Stimulated activated CD8-positive, alpha-beta memory T cell treated with anti-CD3 and anti-CD28 coated beads, Interleukin-2, amount 100 ng/mL, for 1 hour (primary cell): ENCODE data around the gene ANKRD13D.
A peak's percentile ranks its signal among the peaks of the same experiment; 100 is the strongest.

Source experiments
- DNase-seq, 2 donors: peaks; one replicate each; pipeline ENCODE4 v3.0.0-alpha.2; 2020; ENCODE audit warnings: low read depth in 2 of 2

Gene ANKRD13D

GRCh38 chr11:67285541-67286498, 3.3 kb upstream of the ANKRD13D start:
- no peak for DNase-seq

DNA sequence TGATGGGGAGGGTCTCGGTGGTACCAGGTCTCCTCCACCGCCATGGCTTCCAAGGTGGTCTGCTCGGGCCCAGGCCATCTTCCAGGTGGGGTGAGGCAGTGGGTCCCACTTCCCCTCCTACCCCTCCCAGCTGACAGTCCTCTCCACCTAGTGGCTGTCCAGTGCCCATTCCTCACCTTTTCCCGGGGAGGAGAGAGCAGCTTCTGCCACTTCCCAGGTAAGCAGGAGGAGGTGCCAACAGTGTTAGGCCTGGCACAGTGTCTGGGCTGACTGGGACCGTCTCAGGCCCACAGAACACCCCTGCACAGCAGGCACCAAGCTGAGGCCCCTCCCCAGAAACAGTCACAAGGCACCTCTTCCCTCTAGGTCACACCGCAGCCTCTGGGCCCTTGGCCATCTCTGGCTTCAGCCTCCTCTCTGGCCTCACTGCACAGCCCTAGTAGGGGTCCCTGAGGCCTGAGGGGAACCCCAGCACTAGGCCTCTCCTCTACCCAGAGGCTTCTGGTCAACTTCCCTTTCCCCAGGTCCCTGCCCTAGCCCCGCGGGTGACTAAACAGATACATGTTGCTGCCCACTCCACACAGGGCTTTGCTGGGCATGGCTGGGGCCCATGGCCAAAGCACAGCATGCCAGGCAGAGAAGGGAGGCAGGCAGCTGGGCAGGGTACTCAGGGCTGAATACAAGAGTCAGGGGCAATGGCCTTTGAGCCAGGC, 2.3 kb upstream of the ANKRD13D start:
- DNase-seq, result no peak

DNA sequence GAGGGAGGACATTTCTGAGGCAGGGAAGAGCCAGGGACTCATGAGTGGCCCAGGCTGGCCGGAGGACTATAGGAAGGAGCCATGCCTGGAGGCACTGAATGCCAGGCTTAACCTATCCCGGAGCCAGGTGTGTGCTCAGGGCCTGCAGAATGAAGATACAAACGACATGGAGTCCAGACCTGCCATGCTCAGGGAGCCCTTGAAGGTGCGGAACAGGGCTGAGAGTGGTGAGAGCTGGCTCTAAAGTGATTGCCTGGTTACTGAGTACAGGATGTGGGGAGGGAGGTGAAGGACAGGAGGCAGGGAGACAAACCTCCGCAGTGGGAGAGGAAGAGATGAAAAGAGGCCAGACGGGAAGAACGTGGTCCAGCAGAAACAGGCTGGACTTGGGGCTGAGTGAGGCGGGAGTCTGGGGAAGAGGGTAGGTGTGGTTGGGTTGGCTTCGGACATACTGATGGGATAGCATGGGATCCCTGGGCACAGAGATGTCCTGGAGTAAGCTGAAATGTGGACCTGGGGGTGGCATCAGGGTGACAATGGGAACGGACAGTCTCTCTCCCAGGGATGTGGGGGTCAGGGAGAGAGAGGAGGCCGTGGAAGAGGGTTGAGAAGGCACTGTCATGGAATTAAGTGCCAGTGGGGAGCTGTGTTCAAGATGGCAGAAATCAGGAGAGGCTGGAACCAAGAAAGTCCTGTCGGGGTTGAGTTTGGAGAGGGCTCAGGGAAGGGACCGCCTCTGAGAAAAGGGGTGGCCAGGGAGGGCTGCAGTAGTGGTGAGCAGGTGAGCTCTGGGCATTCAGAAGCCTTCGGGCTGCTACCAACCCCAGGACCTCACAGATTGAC, 1.5 kb upstream of the ANKRD13D start:
- DNase-seq, result no peak

GRCh38 chr11:67288198-67288451, 978 bp upstream of the ANKRD13D start:
- DNase-seq, result no peak

- peak; percentile 75 to 82 for DNase-seq
These were observed 464 bp upstream of the ANKRD13D start for GRCh38 chr11:67288452-67289225.

DNA sequence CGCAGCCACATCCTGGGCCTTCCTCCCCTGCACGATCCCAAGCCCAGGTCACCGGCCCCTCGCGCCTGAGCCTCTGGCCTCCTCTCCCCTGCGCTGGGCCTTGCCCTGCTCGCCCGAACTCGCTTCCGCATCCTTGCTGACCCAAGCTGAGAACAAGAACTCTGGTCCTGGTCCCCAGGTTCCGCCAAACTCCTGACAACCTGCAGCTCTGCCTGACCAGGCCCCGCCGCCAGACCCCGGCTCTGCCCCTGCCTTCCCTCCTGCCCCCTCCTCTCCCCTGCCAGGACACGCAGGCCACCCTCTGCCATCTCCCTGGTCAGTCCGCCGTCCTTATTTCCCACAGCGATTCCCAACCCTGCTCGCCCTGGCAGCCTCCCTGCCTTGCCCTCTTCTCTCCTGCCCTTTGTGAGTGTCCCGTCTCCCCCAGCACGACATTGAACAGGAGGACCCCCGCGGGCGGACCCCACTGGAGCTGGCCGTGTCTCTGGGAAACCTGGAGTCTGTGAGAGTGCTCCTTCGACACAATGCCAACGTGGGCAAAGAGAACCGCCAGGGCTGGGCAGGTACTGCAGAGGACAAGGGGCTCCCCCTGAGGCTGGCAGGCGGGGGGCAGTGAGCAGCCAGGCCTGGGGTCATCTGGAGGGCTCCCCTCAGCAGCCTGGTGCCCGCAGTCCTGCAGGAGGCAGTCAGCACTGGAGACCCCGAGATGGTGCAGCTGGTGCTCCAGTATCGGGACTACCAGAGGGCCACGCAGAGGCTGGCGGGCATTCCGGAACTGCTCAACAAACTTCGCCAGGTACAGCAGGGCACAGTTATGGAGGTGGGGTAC, 762 bp downstream of the ANKRD13D start:
- DNase-seq, result no peak

- no peak for DNase-seq
These were observed 1.7 kb downstream of the ANKRD13D start for GRCh38 chr11:67290801-67291200.

GRCh38 chr11:67291481-67292381, 2.6 kb downstream of the ANKRD13D start:
- DNase-seq, result no peak

DNA sequence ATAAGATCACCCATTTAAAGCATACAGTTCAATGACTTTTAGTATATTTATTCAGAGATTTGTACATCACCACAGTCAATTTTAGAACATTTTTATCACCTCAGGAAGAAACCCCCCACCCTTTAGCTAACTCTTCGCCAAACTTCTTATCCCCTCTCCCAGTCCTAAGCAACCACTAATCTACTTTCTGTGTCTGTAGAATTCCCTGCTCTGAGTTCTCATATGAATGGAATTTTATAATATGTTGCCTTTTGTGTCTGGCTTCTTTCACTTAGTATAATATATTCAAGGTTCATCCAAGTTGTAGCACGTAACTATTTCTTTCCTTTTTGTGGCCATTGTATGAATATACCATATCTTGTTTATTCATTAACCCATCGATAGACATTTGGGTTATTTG, 3.6 kb downstream of the ANKRD13D start:
- no peak for DNase-seq

DNA sequence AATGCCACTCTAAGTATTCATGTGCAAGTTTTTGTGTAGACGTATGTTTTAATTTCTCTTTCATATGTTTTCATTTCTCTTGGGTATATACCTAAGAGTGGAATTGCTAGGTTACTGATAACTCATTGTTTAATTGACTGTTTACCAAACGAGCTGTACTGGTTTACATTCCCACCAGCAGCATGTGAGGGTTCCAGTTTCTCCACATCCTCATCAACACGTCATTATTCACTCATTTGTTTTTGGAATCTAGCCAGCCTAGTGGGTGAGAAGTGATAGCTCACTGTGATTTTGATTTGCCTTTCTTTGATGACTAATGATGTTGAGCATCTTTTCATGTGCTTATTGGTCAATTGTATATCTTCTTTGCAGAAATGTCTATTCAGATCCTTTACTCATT, 4.0 kb downstream of the ANKRD13D start:
- no peak for DNase-seq

GRCh38 chr11:67295846-67296245, 6.7 kb downstream of the ANKRD13D start:
- DNase-seq, result no peak

DNA sequence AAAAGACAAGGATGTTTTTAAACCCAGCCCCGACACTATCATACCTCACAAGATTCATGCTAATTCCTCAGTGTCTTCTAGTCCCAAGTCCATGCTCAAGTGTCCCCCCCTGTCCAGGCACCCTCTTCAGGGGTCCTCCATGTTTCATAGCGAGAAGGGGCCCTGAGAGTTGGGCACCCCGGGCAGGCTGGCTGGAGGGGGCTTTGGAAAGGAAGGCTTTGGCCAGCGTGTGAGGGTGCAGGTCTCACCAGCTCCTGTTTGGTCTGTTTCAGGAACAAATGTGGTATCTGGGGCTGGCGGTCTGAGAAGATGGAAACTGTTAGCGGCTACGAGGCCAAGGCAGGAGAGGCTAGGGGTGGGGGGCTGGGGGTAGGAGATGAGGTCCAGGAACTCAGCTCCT, 9.7 kb downstream of the ANKRD13D start:
- DNase-seq, result no peak

DNA sequence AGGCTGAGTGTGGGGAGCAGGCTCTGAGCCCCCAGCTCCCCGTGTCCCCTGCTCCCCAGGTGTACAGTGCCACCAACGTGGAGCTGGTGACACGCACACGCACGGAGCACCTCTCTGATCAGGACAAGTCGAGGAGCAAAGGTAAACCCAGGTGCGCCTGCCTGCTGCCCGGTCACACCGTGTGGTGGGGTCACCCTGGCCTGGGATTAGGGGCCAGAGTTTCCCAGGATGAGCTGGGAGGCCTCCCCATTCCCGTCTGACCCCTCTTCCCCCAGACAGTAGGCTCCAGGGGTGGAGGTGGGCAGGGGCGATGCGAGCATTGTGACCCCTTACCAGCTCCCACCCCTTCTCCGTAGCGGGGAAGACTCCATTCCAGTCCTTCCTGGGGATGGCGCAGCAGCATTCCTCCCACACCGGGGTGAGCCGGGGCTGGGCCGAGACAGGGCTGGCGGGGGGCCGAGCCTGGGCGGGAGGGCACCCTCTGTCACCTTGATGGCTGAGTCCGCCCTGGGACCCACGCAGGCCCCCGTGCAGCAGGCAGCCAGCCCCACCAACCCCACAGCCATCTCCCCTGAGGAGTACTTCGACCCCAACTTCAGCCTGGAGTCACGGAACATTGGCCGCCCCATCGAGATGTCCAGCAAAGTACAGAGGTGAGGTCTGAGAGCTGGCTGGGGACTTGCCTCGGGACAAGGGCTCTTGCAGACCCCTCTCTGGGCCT, 10.5 kb downstream of the ANKRD13D start:
- no peak for DNase-seq

GRCh38 chr11:67300256-67300755, 11.2 kb downstream of the ANKRD13D start:
- DNase-seq, result no peak

GRCh38 chr11:67300756-67301312, 11.7 kb downstream of the ANKRD13D start:
- no peak for DNase-seq

GRCh38 chr11:67301313-67301921, 12.3 kb downstream of the ANKRD13D start:
- DNase-seq, result no peak

GRCh38 chr11:67301951-67302516, 12.9 kb downstream of the ANKRD13D start:
- no peak for DNase-seq
